C4-2B (cell line): Measurements from ENCODE around the gene TNNC1.

ENCODE experiments used
- ZFX ChIP-seq: fragments of 450-650 bp; IDR thresholded peaks from 2 replicates; pipeline ENCODE4 v1.6.1; 2017
- TF ChIP-seq, protein P1 (sequence below): fragments of 450-650 bp; conservative IDR thresholded peaks from 2 replicates; pipeline ENCODE4 v1.5.1; 2017; ENCODE audit warnings: mild to moderate bottlenecking

DNA sequence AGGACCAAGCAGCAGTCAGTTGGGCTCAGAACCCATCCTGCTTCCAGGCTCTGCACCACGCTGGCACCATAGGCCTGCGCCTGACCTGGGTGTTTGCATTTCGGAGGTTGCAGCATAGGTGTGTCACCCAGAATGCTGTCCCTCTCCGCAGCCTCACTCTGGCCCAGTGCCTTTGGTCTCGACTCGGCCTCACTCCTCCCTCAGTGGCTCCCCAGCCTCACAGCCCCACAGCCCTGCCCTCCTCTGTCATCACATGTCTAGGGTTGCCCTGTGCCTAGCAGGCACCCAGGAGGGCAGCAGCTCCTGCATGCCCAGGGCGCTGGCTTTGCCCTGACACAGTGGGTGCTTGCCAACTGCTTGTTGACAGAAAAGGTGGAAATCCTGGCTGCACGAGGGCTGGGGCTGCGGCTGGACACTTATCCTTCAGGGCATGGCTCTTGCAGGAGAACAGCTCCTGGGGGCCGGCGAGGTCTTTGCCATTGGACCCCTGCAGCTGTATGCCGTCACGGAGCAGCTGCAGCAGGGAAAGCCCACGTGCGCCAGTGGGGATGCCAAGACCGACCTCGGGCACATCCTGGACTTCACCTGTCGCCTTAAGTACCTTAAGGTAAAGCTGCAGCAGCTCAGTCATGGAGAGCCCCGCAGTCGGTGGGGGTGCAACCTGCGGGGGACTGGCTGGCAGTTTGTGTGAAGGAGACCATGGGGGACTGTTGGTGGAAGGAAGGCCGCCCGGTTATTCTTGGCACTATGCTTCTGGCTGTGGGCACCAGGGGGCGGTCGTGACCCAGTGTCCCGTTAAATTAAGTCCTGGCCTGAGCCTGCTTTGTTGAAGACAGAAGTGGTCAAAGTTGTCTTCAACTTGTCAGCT is 17.8 kb upstream of the TNNC1 start:
- TF ChIP-seq, protein P1, sequence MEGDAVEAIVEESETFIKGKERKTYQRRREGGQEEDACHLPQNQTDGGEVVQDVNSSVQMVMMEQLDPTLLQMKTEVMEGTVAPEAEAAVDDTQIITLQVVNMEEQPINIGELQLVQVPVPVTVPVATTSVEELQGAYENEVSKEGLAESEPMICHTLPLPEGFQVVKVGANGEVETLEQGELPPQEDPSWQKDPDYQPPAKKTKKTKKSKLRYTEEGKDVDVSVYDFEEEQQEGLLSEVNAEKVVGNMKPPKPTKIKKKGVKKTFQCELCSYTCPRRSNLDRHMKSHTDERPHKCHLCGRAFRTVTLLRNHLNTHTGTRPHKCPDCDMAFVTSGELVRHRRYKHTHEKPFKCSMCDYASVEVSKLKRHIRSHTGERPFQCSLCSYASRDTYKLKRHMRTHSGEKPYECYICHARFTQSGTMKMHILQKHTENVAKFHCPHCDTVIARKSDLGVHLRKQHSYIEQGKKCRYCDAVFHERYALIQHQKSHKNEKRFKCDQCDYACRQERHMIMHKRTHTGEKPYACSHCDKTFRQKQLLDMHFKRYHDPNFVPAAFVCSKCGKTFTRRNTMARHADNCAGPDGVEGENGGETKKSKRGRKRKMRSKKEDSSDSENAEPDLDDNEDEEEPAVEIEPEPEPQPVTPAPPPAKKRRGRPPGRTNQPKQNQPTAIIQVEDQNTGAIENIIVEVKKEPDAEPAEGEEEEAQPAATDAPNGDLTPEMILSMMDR = peak; percentile 89
- TF ChIP-seq ZFX = no peak
